ENCODE results near the gene DMRTA1.
"Not testable (repeated sequence)": the region's sequence is repeated elsewhere in the genome, so short reads cannot be mapped to it uniquely, and the experiment has no call there.

DMRTA1 gene

DNA sequence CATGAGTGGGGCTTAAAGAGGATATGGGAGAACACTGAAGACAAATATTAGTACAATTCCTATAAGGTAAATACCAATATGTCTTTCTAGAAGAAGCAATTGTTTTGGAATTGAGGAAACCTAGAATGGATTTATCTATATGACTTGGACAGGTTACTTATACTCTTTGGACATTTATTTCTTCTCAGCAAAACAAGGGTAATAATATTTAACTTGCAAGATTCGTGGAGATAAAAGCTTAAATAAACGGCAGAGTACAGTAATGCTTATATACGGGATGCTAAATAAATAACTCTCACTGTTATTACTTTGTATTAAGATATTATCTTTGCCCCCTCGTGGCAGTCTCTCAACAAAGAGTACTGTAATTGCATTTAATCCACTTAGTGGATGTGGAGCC lies 8.6 kb downstream of the DMRTA1 start:
- DNase-seq (ENCODE audit: low spot score) = no peak
- TF ChIP-seq, protein P1, sequence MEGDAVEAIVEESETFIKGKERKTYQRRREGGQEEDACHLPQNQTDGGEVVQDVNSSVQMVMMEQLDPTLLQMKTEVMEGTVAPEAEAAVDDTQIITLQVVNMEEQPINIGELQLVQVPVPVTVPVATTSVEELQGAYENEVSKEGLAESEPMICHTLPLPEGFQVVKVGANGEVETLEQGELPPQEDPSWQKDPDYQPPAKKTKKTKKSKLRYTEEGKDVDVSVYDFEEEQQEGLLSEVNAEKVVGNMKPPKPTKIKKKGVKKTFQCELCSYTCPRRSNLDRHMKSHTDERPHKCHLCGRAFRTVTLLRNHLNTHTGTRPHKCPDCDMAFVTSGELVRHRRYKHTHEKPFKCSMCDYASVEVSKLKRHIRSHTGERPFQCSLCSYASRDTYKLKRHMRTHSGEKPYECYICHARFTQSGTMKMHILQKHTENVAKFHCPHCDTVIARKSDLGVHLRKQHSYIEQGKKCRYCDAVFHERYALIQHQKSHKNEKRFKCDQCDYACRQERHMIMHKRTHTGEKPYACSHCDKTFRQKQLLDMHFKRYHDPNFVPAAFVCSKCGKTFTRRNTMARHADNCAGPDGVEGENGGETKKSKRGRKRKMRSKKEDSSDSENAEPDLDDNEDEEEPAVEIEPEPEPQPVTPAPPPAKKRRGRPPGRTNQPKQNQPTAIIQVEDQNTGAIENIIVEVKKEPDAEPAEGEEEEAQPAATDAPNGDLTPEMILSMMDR (IDR thresholded peaks at IDR 0.05; ENCODE audit: extremely low read depth, insufficient read depth, missing control alignments) = no peak
- in situ Hi-C loops (cut with MboI; ENCODE audit: low pct_unique_long_range_greater_than_20kb, low sequenced_read_pairs, unreplicated experiment) = loop anchor here (25.0 kb wide), 1 partner anchor 643 kb away; the partner anchor contains the start of gene MTAP

DNA sequence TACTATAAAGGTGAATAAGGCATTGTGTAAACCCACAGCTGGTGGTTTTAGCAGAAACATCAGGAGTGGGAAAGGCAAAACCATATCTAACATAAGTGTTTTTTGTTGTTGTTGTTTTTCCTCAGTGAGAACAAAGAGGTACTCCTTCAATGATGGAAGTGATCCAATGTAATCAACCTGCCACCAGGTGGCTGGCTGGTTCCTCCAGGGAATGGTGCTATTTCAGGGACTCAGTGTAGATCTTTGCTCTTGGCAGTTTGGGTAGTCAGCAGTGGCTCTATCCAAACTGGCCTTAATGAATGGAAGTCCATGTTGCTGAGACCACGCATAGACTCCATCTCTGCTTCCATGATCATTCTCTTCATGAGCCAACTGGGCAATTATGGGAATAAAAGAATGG lies 10.8 kb downstream of the DMRTA1 start:
- TF ChIP-seq, protein P1 (IDR thresholded peaks at IDR 0.05; ENCODE audit: extremely low read depth, insufficient read depth, missing control alignments) = no peak
- in situ Hi-C loops (cut with MboI; ENCODE audit: low pct_unique_long_range_greater_than_20kb, low sequenced_read_pairs, unreplicated experiment) = loop anchor here (25.0 kb wide), 1 partner anchor 645 kb away; the partner anchor contains the start of gene MTAP
- DNase-seq (ENCODE audit: low spot score) = no peak

DNA sequence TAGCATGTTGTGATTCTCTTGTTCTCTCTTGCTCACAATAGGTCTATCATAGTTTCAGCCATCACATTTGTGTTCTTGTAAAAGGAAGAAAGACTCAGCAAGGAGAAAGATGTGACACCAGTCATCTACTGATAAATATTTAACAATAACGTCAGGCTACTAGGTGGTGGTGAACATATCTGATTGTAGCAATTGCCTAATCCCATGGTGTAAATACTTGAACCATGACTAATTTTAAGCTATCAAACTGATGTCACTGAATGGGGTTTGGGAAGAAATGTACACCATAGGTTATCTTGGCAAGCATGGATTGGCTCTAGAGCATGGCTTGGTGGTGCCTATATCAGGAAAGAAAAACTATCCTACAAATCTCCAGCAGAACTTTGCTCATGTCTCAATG lies 16.6 kb downstream of the DMRTA1 start:
- no peak for DNase-seq (ENCODE audit: low spot score)
- TF ChIP-seq, protein P1 (IDR thresholded peaks at IDR 0.05; ENCODE audit: extremely low read depth, insufficient read depth, missing control alignments) = no peak
- in situ Hi-C loops (cut with MboI; ENCODE audit: low pct_unique_long_range_greater_than_20kb, low sequenced_read_pairs, unreplicated experiment) = loop anchor here (25.0 kb wide), 1 partner anchor 651 kb away; the partner anchor contains the start of gene MTAP

DNA sequence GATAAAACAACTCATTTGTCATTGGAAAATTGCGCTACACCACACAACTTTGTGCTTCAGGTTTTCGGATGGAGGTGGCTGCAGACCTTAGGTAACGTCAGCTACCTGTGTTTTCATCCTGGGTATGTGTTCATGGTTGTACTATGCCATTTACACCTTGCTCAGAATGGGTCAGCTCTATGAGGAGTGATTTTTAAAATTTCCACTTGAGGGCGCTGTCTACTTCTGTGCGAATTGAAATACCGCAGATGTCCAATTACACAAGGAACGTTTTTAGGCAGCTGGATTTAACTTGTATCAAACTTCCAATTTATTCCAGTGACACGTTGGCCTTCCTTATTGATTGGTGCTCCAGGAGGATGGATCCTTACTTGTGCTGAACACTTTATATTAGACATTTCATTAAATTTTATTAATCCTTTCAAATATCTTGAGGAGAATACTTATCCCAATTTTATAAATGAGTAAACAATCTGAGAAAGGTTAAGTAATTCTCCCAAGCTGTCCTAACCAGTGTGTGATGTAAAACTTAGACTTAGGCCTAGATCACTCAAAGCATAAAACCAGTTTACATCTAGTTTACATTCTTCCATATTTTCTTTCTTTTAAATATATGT lies 23.4 kb downstream of the DMRTA1 start:
- in situ Hi-C loops (cut with MboI; ENCODE audit: low pct_unique_long_range_greater_than_20kb, low sequenced_read_pairs, unreplicated experiment) = loop anchor here (25.0 kb wide), 1 partner anchor 658 kb away; the partner anchor contains the start of gene MTAP
- TF ChIP-seq, protein P1 (IDR thresholded peaks at IDR 0.05; ENCODE audit: extremely low read depth, insufficient read depth, missing control alignments) = peak; percentile 66
- no peak for DNase-seq (ENCODE audit: low spot score)

DNA sequence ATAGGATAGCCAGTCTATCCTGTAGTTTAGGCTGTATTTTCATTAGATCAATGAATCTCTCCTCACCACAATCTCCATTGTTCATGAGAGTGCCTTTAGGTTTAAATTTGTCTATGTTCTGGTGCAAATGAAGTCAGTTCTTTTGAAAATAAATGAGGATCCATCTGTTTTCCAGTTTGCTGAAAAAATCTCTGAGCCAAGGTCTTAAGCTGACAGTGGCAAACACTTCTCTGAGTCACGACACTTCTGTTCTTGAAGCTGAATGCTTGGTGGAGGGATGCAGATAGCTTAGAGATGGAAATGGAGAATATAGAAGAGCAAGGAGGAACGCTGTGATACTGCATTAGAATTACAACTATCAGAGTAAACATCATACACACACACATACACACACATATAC lies 34.9 kb downstream of the DMRTA1 start:
- TF ChIP-seq, protein P1 (IDR thresholded peaks at IDR 0.05; ENCODE audit: extremely low read depth, insufficient read depth, missing control alignments) = no peak
- DNase-seq (ENCODE audit: low spot score) = no peak
- in situ Hi-C loops (cut with MboI; ENCODE audit: low pct_unique_long_range_greater_than_20kb, low sequenced_read_pairs, unreplicated experiment) = no loop called here

DNA sequence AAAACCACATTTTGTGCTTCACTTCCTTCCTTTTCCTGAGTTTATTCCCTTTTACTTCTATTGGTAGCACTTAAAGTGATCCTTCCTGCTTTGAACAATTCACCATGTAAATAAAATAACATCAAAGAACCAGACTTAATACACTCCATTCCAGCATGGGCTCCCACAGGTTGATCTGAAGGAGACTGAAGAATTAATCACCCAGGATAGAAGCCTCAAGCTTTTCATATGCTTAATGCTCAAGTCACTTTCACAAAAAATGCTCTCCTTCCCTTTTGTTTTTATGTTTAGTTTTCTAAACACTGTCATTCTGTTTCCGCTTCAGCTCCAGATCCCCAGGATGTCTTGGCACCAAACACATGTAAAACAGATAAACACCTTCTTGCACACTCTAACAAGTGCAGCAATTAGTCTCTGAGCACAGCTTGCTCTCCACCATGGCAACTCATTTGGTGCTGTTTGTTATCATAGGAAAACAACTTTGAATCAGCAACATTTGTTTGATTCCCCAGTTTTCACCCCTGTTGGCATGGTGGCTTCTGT lies 37.0 kb downstream of the DMRTA1 start:
- no peak for DNase-seq (ENCODE audit: low spot score)
- in situ Hi-C loops (cut with MboI; ENCODE audit: low pct_unique_long_range_greater_than_20kb, low sequenced_read_pairs, unreplicated experiment) = no loop called here
- TF ChIP-seq, protein P1 (IDR thresholded peaks at IDR 0.05; ENCODE audit: extremely low read depth, insufficient read depth, missing control alignments) = no peak

DNA sequence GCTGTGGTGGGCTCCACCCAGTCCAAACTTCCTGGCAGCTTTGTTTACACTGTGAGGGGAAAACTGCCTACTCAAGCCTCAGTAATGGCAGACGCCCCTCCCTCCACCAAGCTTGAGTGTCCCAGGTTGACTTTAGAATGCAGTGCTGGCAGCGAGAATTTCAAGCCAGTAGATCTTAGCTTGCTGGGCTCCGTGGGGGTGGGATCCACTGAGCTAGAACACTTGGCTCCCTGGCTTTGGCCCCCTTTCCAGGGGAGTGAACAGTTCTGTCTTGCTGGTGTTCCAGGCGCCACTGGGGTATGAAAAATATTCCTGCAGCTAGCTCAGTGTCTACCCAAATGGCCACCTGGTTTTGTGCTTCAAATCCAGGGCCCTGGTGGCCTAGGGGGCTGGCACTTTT lies 49.6 kb downstream of the DMRTA1 start:
- DNase-seq (ENCODE audit: low spot score); in situ Hi-C loops (cut with MboI; ENCODE audit: low pct_unique_long_range_greater_than_20kb, low sequenced_read_pairs, unreplicated experiment): not testable (repeated sequence)
